VCaP (cell line): ENCODE results near the gene PRLR.

Experiments
- H3K27ac ChIP-seq: fragments of 450-650 bp; 2 replicates; pipeline ENCODE4 v1.5.1; 2017
- CTCF ChIP-seq: fragments of 450-650 bp; conservative IDR thresholded peaks from 2 replicates; pipeline ENCODE4 v1.5.1; 2017; ENCODE audit warnings: mild to moderate bottlenecking, moderate library complexity

Gene PRLR

GRCh38 chr5:35183556-35183955 is 46.7 kb downstream of the PRLR start:
- TF ChIP-seq CTCF, result no peak; the same call in 1 of the 2 replicates
- no peak overlapping the region for H3K27ac ChIP-seq

- H3K27ac ChIP-seq, result no peak overlapping the region
- TF ChIP-seq CTCF, result peak; percentile 61
These were observed 47.3 kb downstream of the PRLR start for GRCh38 chr5:35182910-35183535.

GRCh38 chr5:35182486-35182885 is 47.8 kb downstream of the PRLR start:
- no peak overlapping the region for H3K27ac ChIP-seq
- TF ChIP-seq CTCF, result no peak

GRCh38 chr5:35180046-35180445 is 50.2 kb downstream of the PRLR start:
- TF ChIP-seq CTCF, result no peak
- no peak overlapping the region for H3K27ac ChIP-seq

- no peak overlapping the region for H3K27ac ChIP-seq
- TF ChIP-seq CTCF, result no peak
These were observed 52.5 kb downstream of the PRLR start for GRCh38 chr5:35177783-35178182.

- H3K27ac ChIP-seq, result peak overlapping the region; percentile 62
- TF ChIP-seq CTCF, result no peak
These were observed 57.8 kb downstream of the PRLR start for GRCh38 chr5:35172533-35172932.

- H3K27ac ChIP-seq, result peak overlapping the region; percentile 62
- no peak for TF ChIP-seq CTCF
These were observed 58.3 kb downstream of the PRLR start for GRCh38 chr5:35171991-35172390.
